HG02763 (cell line): Measurements from ENCODE around the gene RTRAF.

ENCODE experiments used
- ATAC-seq: cut with Tn5 transposase; IDR thresholded peaks from one replicate; pipeline ENCODE4 v1.9.1; 2021; ENCODE audit warnings: mild to moderate bottlenecking, moderate library complexity; ENCODE audit not compliant: unreplicated experiment

RTRAF gene

GRCh38 chr14:52048641-52049204 lies 59.4 kb downstream of the RTRAF start:
- ATAC-seq: no peak

- ATAC-seq: no peak
These were observed 59.9 kb downstream of the RTRAF start for GRCh38 chr14:52049271-52049670.

GRCh38 chr14:52049721-52050588 lies 60.6 kb downstream of the RTRAF start:
- no peak for ATAC-seq

- ATAC-seq: no peak
These were observed 61.9 kb downstream of the RTRAF start for GRCh38 chr14:52051251-52051650.

GRCh38 chr14:52051871-52052270 lies 62.5 kb downstream of the RTRAF start:
- ATAC-seq: no peak

GRCh38 chr14:52052288-52052943 lies 63.1 kb downstream of the RTRAF start:
- ATAC-seq: no peak

- no peak for ATAC-seq
These were observed 63.7 kb downstream of the RTRAF start for GRCh38 chr14:52053044-52053443.

GRCh38 chr14:52054678-52055077 lies 65.3 kb downstream of the RTRAF start:
- no peak for ATAC-seq

- ATAC-seq: no peak
These were observed 65.8 kb downstream of the RTRAF start for GRCh38 chr14:52055167-52055566.

- ATAC-seq: no peak
These were observed 69.0 kb downstream of the RTRAF start for GRCh38 chr14:52058341-52058740.

GRCh38 chr14:52059649-52060048 lies 70.3 kb downstream of the RTRAF start:
- ATAC-seq: no peak

- ATAC-seq: no peak
These were observed 70.7 kb downstream of the RTRAF start for GRCh38 chr14:52060080-52060479.
